ENCODE data around the gene CAMK1D. TPM values are rescaled to one million over a fixed set of nuclear protein-coding genes. Genes with fewer than 3 reads are reported as not detected.

Gene CAMK1D
- total and polyA plus RNA-seq, 10 of the 15 experiments (the other 5 are each of a cell fraction or from before 2014, with no cell fraction given): 2.1 to 35.5 (median 14.7) TPM

DNA sequence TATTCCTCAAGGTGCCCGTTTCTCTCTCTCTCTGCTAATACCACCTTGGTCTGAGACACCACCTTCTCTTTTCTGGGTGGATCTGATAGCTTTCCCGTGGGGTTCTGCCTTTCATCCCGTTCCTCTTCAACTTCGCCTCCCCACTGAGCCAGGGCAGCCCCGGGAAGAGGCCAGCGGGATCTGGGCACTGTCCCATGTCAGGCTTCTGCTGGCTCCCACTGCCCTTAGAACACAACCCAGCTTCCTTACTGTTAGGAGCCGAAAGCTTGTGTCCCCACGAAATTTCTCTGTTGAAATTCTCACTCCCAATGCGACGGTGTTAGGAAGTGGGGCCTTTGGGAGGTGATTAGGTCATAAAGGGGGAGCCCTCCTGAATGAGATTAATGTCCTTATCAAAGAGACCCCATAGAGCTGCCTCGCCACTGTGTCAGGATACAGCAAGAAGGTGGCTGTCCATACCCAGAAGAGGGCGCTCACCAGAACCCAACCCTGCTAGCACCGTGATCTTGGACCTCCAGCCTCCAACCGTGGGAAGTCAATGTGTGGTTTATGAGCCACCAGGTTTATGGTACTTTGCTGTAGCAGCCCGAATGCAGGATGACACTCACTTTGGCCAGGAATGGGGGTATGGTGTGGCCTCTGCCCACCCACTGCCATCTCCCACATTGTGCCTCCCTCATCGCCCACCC, 79.2 kb downstream of the CAMK1D start (continued):
- no peak for TF ChIP-seq NFXL1 (IDR thresholded peaks at IDR 0.05; ENCODE audit: borderline replicate concordance)
- TF ChIP-seq ZNF217 (IDR thresholded peaks at IDR 0.05): no peak
- no peak for TF ChIP-seq RAD21 (IDR thresholded peaks at IDR 0.05; ENCODE audit: insufficient read depth, low read depth, low read length)

DNA sequence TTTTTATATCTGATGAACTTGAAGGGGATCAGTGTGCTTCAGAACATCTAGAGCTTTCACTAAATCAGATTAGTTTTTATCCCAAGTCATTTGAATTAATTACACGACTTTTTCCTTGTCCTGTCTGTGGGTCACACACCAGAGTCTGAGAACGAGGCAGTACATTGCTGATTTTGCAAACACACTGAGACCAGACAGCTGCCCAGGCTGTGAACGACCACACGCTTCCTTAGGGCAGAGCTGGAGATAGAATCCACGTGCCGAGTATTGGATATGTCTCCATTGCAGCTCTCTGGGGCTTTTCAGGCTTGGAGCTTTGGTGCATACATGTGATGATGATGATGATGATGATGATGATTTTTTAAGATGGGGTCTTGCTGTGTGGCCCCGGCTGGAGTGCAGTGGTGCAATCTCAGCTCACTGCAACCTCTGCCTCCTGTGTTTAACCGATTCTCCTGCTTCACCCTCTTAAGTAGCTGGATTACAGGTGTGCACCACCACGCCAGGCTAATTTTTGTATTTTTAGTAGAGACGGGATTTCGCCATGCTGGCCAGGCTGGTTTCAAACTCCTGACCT, 81.1 kb downstream of the CAMK1D start:
- 75% methylated on average over 11 of the region's 11 CpGs for WGBS (ENCODE audit: insufficient coverage, insufficient replicate concordance, low lambda C conversion rate, missing lambda C conversion rate)
- no peak for TF ChIP-seq YBX1 (IDR thresholded peaks at IDR 0.05)
- no peak for TF ChIP-seq TCF3 (IDR thresholded peaks at IDR 0.05; ENCODE audit: borderline replicate concordance, insufficient read depth, low read depth, low read length)
- no peak for TF ChIP-seq NFYB (IDR thresholded peaks at IDR 0.05; ENCODE audit: insufficient read depth, low read depth, low read length)
- no peak for TF ChIP-seq CREM (IDR thresholded peaks at IDR 0.05; ENCODE audit: low read depth)
- TF ChIP-seq NR2F1 (conservative IDR thresholded peaks at IDR 0.05): no peak
- TF ChIP-seq, protein P1, sequence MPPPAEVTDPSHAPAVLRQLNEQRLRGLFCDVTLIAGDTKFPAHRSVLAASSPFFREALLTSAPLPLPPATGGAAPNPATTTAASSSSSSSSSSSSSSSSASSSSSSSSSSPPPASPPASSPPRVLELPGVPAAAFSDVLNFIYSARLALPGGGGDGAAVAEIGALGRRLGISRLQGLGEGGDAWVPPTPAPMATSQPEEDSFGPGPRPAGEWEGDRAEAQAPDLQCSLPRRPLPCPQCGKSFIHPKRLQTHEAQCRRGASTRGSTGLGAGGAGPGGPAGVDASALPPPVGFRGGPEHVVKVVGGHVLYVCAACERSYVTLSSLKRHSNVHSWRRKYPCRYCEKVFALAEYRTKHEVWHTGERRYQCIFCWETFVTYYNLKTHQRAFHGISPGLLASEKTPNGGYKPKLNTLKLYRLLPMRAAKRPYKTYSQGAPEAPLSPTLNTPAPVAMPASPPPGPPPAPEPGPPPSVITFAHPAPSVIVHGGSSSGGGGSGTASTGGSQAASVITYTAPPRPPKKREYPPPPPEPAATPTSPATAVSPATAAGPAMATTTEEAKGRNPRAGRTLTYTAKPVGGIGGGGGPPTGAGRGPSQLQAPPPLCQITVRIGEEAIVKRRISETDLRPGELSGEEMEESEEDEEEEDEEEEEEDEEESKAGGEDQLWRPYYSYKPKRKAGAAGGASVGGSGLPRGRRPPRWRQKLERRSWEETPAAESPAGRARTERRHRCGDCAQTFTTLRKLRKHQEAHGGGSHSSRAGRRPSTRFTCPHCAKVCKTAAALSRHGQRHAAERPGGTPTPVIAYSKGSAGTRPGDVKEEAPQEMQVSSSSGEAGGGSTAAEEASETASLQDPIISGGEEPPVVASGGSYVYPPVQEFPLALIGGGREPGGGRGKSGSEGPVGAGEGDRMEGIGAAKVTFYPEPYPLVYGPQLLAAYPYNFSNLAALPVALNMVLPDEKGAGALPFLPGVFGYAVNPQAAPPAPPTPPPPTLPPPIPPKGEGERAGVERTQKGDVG (CRISPR knock-in tag; IDR thresholded peaks at IDR 0.05): no peak
- no peak for TF ChIP-seq ZNF687 (IDR thresholded peaks at IDR 0.05)
- TF ChIP-seq TARDBP (IDR thresholded peaks at IDR 0.05; ENCODE audit: borderline replicate concordance): no peak
- no peak for TF ChIP-seq SIN3A (IDR thresholded peaks at IDR 0.05; ENCODE audit: low read depth, low read length)
- TF ChIP-seq NR2C1 (IDR thresholded peaks at IDR 0.05): no peak
- no peak for TF ChIP-seq ELK1 (IDR thresholded peaks at IDR 0.05; ENCODE audit: low read depth, low read length)

More for the DNA sequence above, 81.1 kb downstream of the CAMK1D start:
- Histone ChIP-seq H3K27ac (ENCODE audit: control insufficient read depth, insufficient read depth) (no peak overlapping the region), H3K27me3 (replicated peaks in 1 of 2; ENCODE audit: control insufficient read depth in 2 of 2, insufficient read depth in 2 of 2, low read length in 1 of 2) (no peaks in the 10 kb centered on the region), H3K36me3 (ENCODE audit: control insufficient read depth in 2 of 2, insufficient read depth in 2 of 2, low read length in 1 of 2) (no peaks in the 10 kb centered on the region), H3K4me3 (no peak overlapping the region), H3K79me2 (ENCODE audit: control insufficient read depth, insufficient read depth, low read length) (no peaks in the 10 kb centered on the region; the same call in none of the 2 replicates), H3K4me1 (ENCODE audit: control insufficient read depth, insufficient read depth, low read length) (peaks cover 4% of the 10 kb centered on the region), H3K9me3 (replicated peaks; ENCODE audit: control insufficient read depth, insufficient read depth, low read length) (no peaks in the 10 kb centered on the region), H3K9ac (ENCODE audit: control insufficient read depth, insufficient read depth, low read length) (no peak overlapping the region), H4K20me1 (ENCODE audit: control insufficient read depth, insufficient read depth) (no peaks in the 10 kb centered on the region; the same call in 1 of the 2 replicates), H2AFZ (ENCODE audit: control insufficient read depth, low read depth, low read length) (no peak overlapping the region), H3K4me2 (ENCODE audit: control insufficient read depth, insufficient read depth) (no peak overlapping the region)
- in situ Hi-C loops (cut with MboI) (no loop called here), intact Hi-C loops (cut with micrococcal nuclease; ENCODE audit: unreplicated experiment) (no loop called here)
- no peak for DNase-seq (ENCODE audit: low read depth, low spot score)
- BruUV-seq (replicated peaks): no TSS peak
- POLR2A ChIA-PET: no interaction called here
- RAD21 ChIA-PET (ENCODE audit: unreplicated experiment): interaction anchor here (0.5 kb wide), 1 partner anchor 62 kb away, joined by 3 read pairs; no protein-coding TSS in a partner anchor
- ATAC-seq: no peak
- FAIRE-seq: no peak
- CTCF ChIA-PET: interaction anchor here (1.1 kb wide), 2 partner anchors 46 to 226 kb away, joined by 3 read pairs; no protein-coding TSS in a partner anchor
- SMC1A ChIA-PET (ENCODE audit: uncharacterized antibody, unreplicated experiment): no interaction called here

Measured in GM12878 (cell line).